Measurements from ENCODE around the gene PCSK7.

GRCh38 chr11:117210620-117211019 lies 21.3 kb downstream of the PCSK7 start:
- TF ChIP-seq CTCF (IDR thresholded peaks at IDR 0.05; ENCODE audit: extremely low read depth in 1 of 2, insufficient read depth in 1 of 2, low read depth in 1 of 2, low read length in 2 of 2) = no peak
- TF ChIP-seq EZH2 (IDR thresholded peaks at IDR 0.05; ENCODE audit: borderline replicate concordance, low read depth, low read length, severe bottlenecking) = no peak
- no peak for TF ChIP-seq POLR2AphosphoS5 (IDR thresholded peaks at IDR 0.05; ENCODE audit: insufficient read depth, low read depth, low read length)
- no peak for TF ChIP-seq MAX (IDR thresholded peaks at IDR 0.05; ENCODE audit: insufficient read depth, insufficient read length)
- no peak for TF ChIP-seq MYC (IDR thresholded peaks at IDR 0.05; ENCODE audit: low read depth, low read length)
- no peak for TF ChIP-seq FOS (IDR thresholded peaks at IDR 0.05; ENCODE audit: borderline replicate concordance, insufficient read depth, low read length)
- no peak for TF ChIP-seq POLR2A (IDR thresholded peaks at IDR 0.05; ENCODE audit: low read depth, low read length)
- no peak for TF ChIP-seq GATA2 (IDR thresholded peaks at IDR 0.05; ENCODE audit: insufficient read depth, insufficient read length, low read depth, low read length)
- no peak for TF ChIP-seq JUN (IDR thresholded peaks at IDR 0.05; ENCODE audit: borderline replicate concordance, insufficient read depth, insufficient read length, low read depth)
